Measurements from ENCODE around the gene RGS16.

Gene RGS16

GRCh38 chr1:182588500-182589396, 15.4 kb downstream of the RGS16 start, which contains the start of gene RNASEL:
RNASEL (minus strand) TSS chr1:182589256; CDS start chr1:182586806, 2,450 bp downstream.
- Histone ChIP-seq H3K27ac (peak within 1 kb of the TSS; percentile 92), H3K9me3 (peaks cover 6% of the 10 kb centered on the region), H3K4me3 (peak within 1 kb of the TSS; percentile 77), H4K20me1 (no peaks in the 10 kb centered on the region), H3K4me1 (peaks cover 34% of the 10 kb centered on the region), H3K4me2 (peak within 1 kb of the TSS; percentile 79), H3K9ac (peak within 1 kb of the TSS; percentile 85), H3K36me3 (peaks cover 28% of the 10 kb centered on the region), H3K27me3 (no peaks in the 10 kb centered on the region)
- no peak for TF ChIP-seq Cebpa-rat (IDR thresholded peaks at IDR 0.05)

GRCh38 chr1:182587666-182588499, 16.3 kb downstream of the RGS16 start:
- H3K4me3 ChIP-seq, result peak overlapping the region; percentile 77
- H3K27ac ChIP-seq, result peak overlapping the region; percentile 92

GRCh38 chr1:182587093-182587492, 17.1 kb downstream of the RGS16 start:
- H3K4me2 ChIP-seq, result no peak overlapping the region

More at GRCh38 chr1:182587666-182588499, 16.3 kb downstream of the RGS16 start:
- TF ChIP-seq Cebpa-rat (IDR thresholded peaks at IDR 0.05), result no peak
- H3K4me1 ChIP-seq, result peaks cover 40% of the 10 kb centered on the region
- peaks cover 6% of the 10 kb centered on the region for H3K9me3 ChIP-seq
- H3K27me3 ChIP-seq, result no peaks in the 10 kb centered on the region
- no peaks in the 10 kb centered on the region for H4K20me1 ChIP-seq
- peaks cover 37% of the 10 kb centered on the region for H3K36me3 ChIP-seq
- peak overlapping the region; percentile 79 for H3K4me2 ChIP-seq
- H3K9ac ChIP-seq, result peak overlapping the region; percentile 85

GRCh38 chr1:182586380-182586779, 17.8 kb downstream of the RGS16 start:
- H3K27me3 ChIP-seq, result no peaks in the 10 kb centered on the region
- no peaks in the 10 kb centered on the region for H4K20me1 ChIP-seq
- H3K4me3 ChIP-seq, result no peak overlapping the region
- peaks cover 52% of the 10 kb centered on the region for H3K36me3 ChIP-seq
- H3K4me2 ChIP-seq, result no peak overlapping the region
- no peak overlapping the region for H3K9ac ChIP-seq
- H3K4me1 ChIP-seq, result peaks cover 40% of the 10 kb centered on the region
- no peak overlapping the region for H3K27ac ChIP-seq
- peaks cover 6% of the 10 kb centered on the region for H3K9me3 ChIP-seq
- TF ChIP-seq Cebpa-rat (IDR thresholded peaks at IDR 0.05), result no peak

More at GRCh38 chr1:182587093-182587492, 17.1 kb downstream of the RGS16 start:
- H3K27ac ChIP-seq, result no peak overlapping the region
- peaks cover 45% of the 10 kb centered on the region for H3K36me3 ChIP-seq
- H3K9ac ChIP-seq, result no peak overlapping the region
- no peak for TF ChIP-seq Cebpa-rat (IDR thresholded peaks at IDR 0.05)
- H3K9me3 ChIP-seq, result peaks cover 6% of the 10 kb centered on the region
- H3K4me3 ChIP-seq, result no peak overlapping the region
- no peaks in the 10 kb centered on the region for H3K27me3 ChIP-seq
- no peaks in the 10 kb centered on the region for H4K20me1 ChIP-seq
- peaks cover 40% of the 10 kb centered on the region for H3K4me1 ChIP-seq

GRCh38 chr1:182584746-182585145, 19.4 kb downstream of the RGS16 start:
- TF ChIP-seq Cebpa-rat (IDR thresholded peaks at IDR 0.05), result no peak
- H3K36me3 ChIP-seq, result peaks cover 68% of the 10 kb centered on the region
- H3K4me2 ChIP-seq, result peak overlapping the region; percentile 6; the same call in 1 of the 2 replicates
- no peaks in the 10 kb centered on the region for H3K27me3 ChIP-seq
- no peaks in the 10 kb centered on the region for H4K20me1 ChIP-seq
- no peak overlapping the region for H3K9ac ChIP-seq
- H3K27ac ChIP-seq, result no peak overlapping the region
- H3K4me3 ChIP-seq, result no peak overlapping the region
- H3K9me3 ChIP-seq, result peaks cover 6% of the 10 kb centered on the region
- peaks cover 39% of the 10 kb centered on the region for H3K4me1 ChIP-seq

- H4K20me1 ChIP-seq, result no peaks in the 10 kb centered on the region
- H3K4me3 ChIP-seq, result no peak overlapping the region
- H3K36me3 ChIP-seq, result peaks cover 77% of the 10 kb centered on the region
- H3K9me3 ChIP-seq, result no peaks in the 10 kb centered on the region
- H3K27ac ChIP-seq, result no peak overlapping the region
- no peak for TF ChIP-seq Cebpa-rat (IDR thresholded peaks at IDR 0.05)
- H3K9ac ChIP-seq, result no peak overlapping the region
- no peak overlapping the region for H3K4me2 ChIP-seq
- H3K4me1 ChIP-seq, result peaks cover 29% of the 10 kb centered on the region
- H3K27me3 ChIP-seq, result no peaks in the 10 kb centered on the region
Measured at GRCh38 chr1:182580736-182581135, 23.5 kb downstream of the RGS16 start.

- 0 out of 2 replicates have a peak, but pooled peaks cover 9% of the 10 kb centered on the region for H3K9me3 ChIP-seq
- no peak overlapping the region for H3K4me3 ChIP-seq
- H3K4me1 ChIP-seq, result peaks cover 12% of the 10 kb centered on the region
- no peak overlapping the region for H3K27ac ChIP-seq
- H4K20me1 ChIP-seq, result no peaks in the 10 kb centered on the region
- no peak overlapping the region for H3K9ac ChIP-seq
- no peaks in the 10 kb centered on the region for H3K27me3 ChIP-seq
- no peak overlapping the region for H3K4me2 ChIP-seq
- no peak for TF ChIP-seq Cebpa-rat (IDR thresholded peaks at IDR 0.05)
- H3K36me3 ChIP-seq, result peaks cover 46% of the 10 kb centered on the region
Measured at GRCh38 chr1:182575540-182576149, 28.5 kb downstream of the RGS16 start.

- H3K9ac ChIP-seq, result no peak overlapping the region
- 0 out of 2 replicates have a peak, but pooled peaks cover 9% of the 10 kb centered on the region for H3K9me3 ChIP-seq
- no peak overlapping the region for H3K27ac ChIP-seq
- no peak for TF ChIP-seq Cebpa-rat (IDR thresholded peaks at IDR 0.05)
- H3K4me2 ChIP-seq, result no peak overlapping the region
- no peak overlapping the region for H3K4me3 ChIP-seq
- no peaks in the 10 kb centered on the region for H4K20me1 ChIP-seq
- no peaks in the 10 kb centered on the region for H3K27me3 ChIP-seq
- peaks cover 31% of the 10 kb centered on the region for H3K36me3 ChIP-seq
- H3K4me1 ChIP-seq, result peaks cover 27% of the 10 kb centered on the region
Measured at GRCh38 chr1:182574156-182574555, 30.0 kb downstream of the RGS16 start.

- H3K9ac ChIP-seq, result no peak overlapping the region
- H3K36me3 ChIP-seq, result peaks cover 16% of the 10 kb centered on the region
- H3K4me3 ChIP-seq, result no peak overlapping the region
- no peak for TF ChIP-seq Cebpa-rat (IDR thresholded peaks at IDR 0.05)
- no peaks in the 10 kb centered on the region for H3K27me3 ChIP-seq
- H3K27ac ChIP-seq, result peak overlapping the region; percentile 70
- peaks cover 28% of the 10 kb centered on the region for H3K4me1 ChIP-seq
- peak overlapping the region; percentile 65 for H3K4me2 ChIP-seq
- no peaks in the 10 kb centered on the region for H4K20me1 ChIP-seq
- 0 out of 2 replicates have a peak, but pooled peaks cover 9% of the 10 kb centered on the region for H3K9me3 ChIP-seq
Measured at GRCh38 chr1:182570611-182570970, 33.6 kb downstream of the RGS16 start.
